Activated effector memory CD4-positive, alpha-beta T cell treated with Interleukin-2 at 50 U/mL for 16 hours (primary cell): ENCODE results near the gene RBMS1.

Experiments
- DNase-seq: peaks from one replicate; pipeline ENCODE4 v3.0.0-alpha.2; 2020

Gene RBMS1

GRCh38 chr2:160406591-160407392 is 86.8 kb downstream of the RBMS1 start:
- DNase-seq = peak; percentile 63

DNA sequence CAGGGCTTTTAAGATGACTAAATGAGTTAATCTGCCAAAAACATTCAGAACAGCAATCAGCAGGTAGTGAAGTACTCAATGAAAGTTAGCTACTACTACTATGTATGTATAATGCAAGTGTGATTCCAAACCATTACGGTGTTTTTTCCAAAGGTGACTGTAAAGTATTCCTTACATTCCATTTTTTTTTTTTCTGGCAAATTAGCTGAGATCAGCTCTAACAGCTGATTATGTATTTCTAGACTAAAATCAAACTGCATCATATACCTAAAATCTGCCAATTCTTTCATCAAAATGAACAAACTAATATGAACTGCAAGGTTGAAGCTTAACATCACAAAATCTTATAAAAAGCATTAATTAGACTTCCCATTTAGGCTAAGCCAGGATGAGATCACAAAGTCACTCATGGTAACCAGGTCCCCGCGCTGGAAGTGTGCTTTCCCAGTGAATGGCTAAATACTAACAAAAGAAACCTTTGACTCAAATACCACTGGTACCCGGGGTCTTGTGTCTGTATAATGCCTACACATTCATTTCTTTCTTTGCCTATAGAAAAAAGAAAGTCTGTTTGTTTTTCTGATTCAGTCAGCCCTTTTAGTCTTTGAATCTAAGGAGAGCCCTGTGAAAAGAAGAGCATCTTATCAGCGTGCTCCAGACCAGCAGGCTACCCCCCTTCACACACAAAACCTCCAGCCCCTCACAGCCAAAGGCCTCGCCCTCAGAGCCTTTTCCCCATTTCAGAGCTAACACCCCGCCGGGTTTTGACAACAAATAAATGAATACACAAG is 88.3 kb downstream of the RBMS1 start:
- DNase-seq = no peak

- no peak for DNase-seq
These were observed 90.3 kb downstream of the RBMS1 start for GRCh38 chr2:160402997-160403979.

DNA sequence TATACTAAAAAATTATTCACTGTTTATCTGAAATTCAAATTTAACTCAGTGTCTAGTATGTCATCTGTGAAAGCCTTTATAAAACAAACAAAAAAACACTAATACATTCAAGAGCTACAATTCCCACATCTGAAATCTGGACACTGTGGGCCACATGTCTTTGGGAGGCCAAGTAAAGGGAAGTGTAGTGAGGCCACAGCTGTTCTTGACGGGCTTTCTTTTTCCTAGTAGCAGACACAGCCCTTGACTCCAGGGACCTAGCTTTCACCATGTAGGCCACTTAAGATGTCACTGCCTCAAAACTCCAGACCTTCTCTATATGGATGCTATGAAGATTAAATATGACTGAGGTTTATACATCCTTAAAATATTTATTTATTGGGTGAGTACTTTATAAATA is 91.1 kb downstream of the RBMS1 start:
- DNase-seq = no peak

GRCh38 chr2:160401895-160402294 is 91.7 kb downstream of the RBMS1 start:
- no peak for DNase-seq

DNA sequence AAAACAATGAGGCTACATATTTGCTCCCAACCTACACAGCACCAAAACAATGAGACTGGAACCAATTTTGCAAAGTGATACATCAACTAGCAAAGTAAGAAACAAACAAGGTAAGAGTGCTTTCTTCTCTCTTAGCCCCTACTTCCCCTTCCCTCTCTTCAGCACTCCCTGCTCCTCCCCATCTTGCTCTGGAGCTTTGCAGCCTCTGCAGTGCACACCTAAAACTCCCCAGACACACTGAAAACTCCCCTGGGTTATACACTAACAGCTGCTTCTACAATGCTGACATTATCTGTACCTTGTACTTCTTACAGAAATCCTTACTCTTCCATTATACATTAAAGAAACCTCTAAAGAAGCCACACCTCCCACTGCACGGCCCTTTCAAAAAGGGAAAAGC is 93.7 kb downstream of the RBMS1 start:
- DNase-seq = no peak

GRCh38 chr2:160397530-160397865 is 96.1 kb downstream of the RBMS1 start:
- no peak for DNase-seq

DNA sequence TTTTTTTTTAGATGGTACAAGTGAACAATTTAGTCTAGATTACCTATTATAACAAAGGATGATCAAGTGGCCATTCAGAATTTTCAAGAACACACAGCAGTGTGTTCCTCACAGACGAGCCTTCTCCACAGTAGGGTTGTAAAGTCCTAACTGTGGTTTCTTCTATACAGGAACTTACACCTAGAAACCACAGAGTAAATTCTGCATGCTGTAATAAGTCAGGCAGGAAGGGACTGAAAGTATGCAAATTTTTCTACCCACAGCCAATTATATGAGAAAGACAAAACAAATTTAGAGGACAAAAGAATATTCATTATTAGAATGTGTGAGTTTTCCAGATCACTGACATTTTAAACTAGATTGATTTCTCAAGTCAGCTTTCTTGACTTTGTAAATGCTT is 99.5 kb downstream of the RBMS1 start:
- no peak for DNase-seq

GRCh38 chr2:160392201-160392600 is 101.4 kb downstream of the RBMS1 start:
- no peak for DNase-seq

- no peak for DNase-seq
These were observed 102.8 kb downstream of the RBMS1 start for GRCh38 chr2:160390544-160391455.

DNA sequence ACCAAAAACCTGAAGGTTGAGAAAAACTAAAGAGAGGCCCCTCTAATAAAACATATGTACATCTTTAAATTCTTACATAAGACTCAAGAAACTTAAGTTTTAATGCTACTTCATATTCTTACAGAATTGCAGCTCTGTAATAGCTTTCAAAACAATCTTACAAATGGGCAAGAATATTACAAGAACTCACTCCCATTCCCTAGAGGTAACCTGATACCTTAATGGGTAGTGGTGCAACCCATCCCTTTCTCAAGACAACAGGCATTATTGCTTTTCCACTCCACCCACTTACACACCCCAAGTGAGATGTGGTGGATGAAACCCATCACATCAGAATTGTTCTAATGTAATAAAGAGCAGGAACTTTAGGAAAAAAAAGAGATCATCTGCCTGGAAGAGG is 103.7 kb downstream of the RBMS1 start:
- DNase-seq = no peak

- peak; percentile 14 for DNase-seq
These were observed 104.9 kb downstream of the RBMS1 start for GRCh38 chr2:160388464-160389263.

GRCh38 chr2:160387558-160388262 is 105.9 kb downstream of the RBMS1 start:
- DNase-seq = no peak

DNA sequence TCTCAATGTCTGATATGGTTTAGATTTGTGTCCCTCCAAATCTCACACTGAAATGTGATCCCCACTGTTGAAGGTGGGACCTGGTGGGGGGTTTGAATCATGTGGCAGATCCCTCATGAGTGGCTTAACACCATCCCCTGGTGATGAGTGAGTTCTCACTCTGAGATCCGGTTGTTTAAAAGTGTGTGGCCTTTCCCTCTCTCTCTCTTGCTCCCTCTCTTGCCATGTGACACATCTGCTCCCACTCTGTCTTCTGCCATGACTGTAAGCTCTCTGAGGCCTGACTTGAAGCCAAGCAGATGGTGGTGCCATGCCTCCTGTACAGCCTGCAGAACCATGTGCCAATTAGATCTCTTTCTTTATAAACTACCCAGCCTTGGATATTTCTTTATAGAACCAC is 108.8 kb downstream of the RBMS1 start:
- no peak for DNase-seq

GRCh38 chr2:160381425-160381951 is 112.1 kb downstream of the RBMS1 start:
- DNase-seq = no peak

DNA sequence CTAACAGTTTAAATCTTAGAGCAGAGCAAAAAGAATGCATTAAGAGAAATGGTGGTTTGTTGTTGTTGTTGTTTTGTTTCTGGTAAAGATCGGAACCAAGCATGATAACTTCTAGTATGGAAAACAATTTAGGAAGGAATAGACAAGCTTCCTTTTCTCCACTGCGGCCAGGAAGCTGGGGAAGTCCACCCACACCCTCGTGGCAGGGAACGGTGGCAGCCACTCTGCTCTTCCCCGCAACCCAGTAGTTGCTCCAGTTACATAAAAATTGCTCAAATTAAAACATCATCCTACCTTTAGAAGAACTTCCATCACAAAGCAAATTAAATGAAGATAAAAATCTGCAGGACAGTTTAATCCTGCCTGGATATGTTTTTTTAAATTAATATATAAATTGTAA is 113.0 kb downstream of the RBMS1 start:
- no peak for DNase-seq

DNA sequence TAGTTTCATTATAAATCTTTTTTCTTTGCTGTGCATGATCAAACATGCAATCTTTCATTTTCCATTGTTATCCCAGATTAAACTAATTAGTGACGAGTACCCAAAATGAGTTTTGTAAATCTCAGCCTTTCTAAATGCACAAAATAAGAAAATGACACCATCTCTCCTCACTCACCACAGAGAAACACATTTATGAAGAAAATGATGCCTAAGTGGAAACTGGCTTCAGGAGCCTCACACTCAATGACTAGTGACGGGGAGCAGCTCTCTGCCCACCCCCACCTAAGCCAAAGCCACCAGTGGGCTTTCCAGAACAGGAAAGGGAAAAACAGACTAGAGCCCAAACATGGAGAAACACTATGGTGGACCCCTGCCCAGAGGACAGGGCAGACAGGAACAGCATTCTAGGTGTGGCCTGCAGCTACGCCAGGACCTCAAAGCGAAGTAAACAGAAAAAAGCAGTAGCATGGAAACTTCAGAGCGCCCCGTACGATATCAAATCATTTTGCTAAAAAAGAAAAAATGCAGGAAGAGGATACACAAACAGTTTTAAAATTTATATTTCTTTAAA is 113.5 kb downstream of the RBMS1 start:
- DNase-seq = no peak

- no peak for DNase-seq
These were observed 114.2 kb downstream of the RBMS1 start for GRCh38 chr2:160379399-160379798.

DNA sequence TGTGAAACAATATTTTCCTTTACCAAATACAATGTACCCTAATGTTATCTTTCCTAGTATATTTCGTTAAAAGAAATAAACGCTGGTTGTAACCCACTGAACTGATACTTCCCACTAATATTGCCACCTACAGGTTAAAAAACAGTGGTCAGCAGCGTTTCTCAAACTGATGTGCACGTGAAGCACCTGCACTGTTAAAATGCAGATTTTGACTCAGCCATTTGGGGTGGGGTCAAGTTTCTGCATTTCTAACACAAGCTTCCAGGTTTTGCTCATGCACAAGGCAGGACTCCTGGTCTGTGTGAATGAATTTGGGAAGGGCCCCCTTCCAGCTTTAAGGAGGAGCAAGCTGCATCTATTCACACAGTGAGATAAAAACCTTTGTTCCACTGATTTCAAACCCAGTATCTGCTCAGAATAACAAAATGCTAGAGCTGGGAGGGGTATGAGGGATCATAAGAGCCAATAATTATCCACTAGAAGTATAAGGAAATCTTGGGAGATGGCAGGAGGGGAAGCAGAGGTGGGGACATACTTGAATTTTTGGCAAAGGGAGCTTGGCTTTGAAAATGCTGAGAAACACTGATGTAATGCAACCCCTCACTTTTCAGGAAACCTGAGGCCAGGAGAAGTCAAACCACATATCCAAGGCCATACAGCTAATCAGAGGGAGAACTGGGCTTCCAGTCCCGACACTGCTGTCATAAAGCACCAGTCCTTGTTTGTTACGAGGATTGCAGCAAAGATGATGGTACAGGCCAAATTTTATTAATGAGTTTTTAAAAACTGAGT is 116.2 kb downstream of the RBMS1 start:
- no peak for DNase-seq
